ENCODE measurements around the gene WDR91.

GRCh38 chr7:135239263-135239662 lies 27.9 kb upstream of the WDR91 start:
- no peak for TF ChIP-seq EZH2 (IDR thresholded peaks at IDR 0.05; ENCODE audit: borderline replicate concordance, low read length)
- TF ChIP-seq CTCF (IDR thresholded peaks at IDR 0.05; ENCODE audit: low read length) = no peak

Data from OCI-LY1 (cell line).